Head of caudate nucleus (tissue), 42 donors: ENCODE data around the gene RNU2-1.
"Not testable (repeated sequence)": the region's sequence is repeated elsewhere in the genome, so short reads cannot be mapped to it uniquely, and the experiment has no call there.

Experiments used
- DNase-seq, 42 donors: peaks; one replicate each; pipeline versions ENCODE4 v3.0.0 to v3.0.0-alpha.2; 2020 to 2021; ENCODE audit warnings: mixed read lengths in 7 of 42
- intact Hi-C: fragments of 100-400 bp; cut with DNase I; formaldehyde crosslinking; loops from one replicate; pipeline ENCODE4 v1.15.0; 2022

RNU2-1 gene

GRCh38 chr17:43233877-43234276, at the start of gene RNU2-1:
RNU2-1 (minus strand) TSS chr17:43233977.
- intact Hi-C loops, DNase-seq: not testable (repeated sequence)

- DNase-seq = peak in 1 of 42 donors; percentile 40
- intact Hi-C loops = not testable (repeated sequence)
Observed at GRCh38 chr17:43272914-43273313, 39.1 kb upstream of the RNU2-1 start.

- peak in 6 of 42 donors; percentile 0 to 14 (median 2) for DNase-seq
- intact Hi-C loops = not testable (repeated sequence)
Observed at GRCh38 chr17:43272483-43272882, 38.7 kb upstream of the RNU2-1 start.

- intact Hi-C loops = not testable (repeated sequence)
Observed at GRCh38 chr17:43270552-43271504, 37.1 kb upstream of the RNU2-1 start.

GRCh38 chr17:43246456-43246855, 12.7 kb upstream of the RNU2-1 start:
- DNase-seq, intact Hi-C loops: not testable (repeated sequence)

More at GRCh38 chr17:43270552-43271504, 37.1 kb upstream of the RNU2-1 start:
- DNase-seq = not testable (repeated sequence)

GRCh38 chr17:43240596-43241352, 7.0 kb upstream of the RNU2-1 start:
- intact Hi-C loops, DNase-seq: not testable (repeated sequence)

GRCh38 chr17:43239597-43239996, 5.8 kb upstream of the RNU2-1 start:
- DNase-seq, intact Hi-C loops: not testable (repeated sequence)

GRCh38 chr17:43233263-43233662, 514 bp downstream of the RNU2-1 start:
- DNase-seq, intact Hi-C loops: not testable (repeated sequence)

GRCh38 chr17:43232021-43232699, 1.6 kb downstream of the RNU2-1 start:
- intact Hi-C loops = not testable (repeated sequence)
- peak in 33 of 42 donors; percentile 15 to 80 (median 54) for DNase-seq

GRCh38 chr17:43231205-43232020, 2.4 kb downstream of the RNU2-1 start:
- DNase-seq = peak in 6 of 42 donors; percentile 4 to 35 (median 18)
- intact Hi-C loops = not testable (repeated sequence)

GRCh38 chr17:43228020-43228782, 5.6 kb downstream of the RNU2-1 start, which contains the start of gene CCDC200:
CCDC200 (minus strand) TSS chr17:43228623; CDS start chr17:43228554, 69 bp downstream.
- intact Hi-C loops = not testable (repeated sequence)

GRCh38 chr17:43226393-43226792, 7.4 kb downstream of the RNU2-1 start:
- intact Hi-C loops = no loop called here
- DNase-seq = peak in 3 of 42 donors; percentile 7 to 14 (median 13)

More at GRCh38 chr17:43228020-43228782, 5.6 kb downstream of the RNU2-1 start, which contains the start of gene CCDC200:
- DNase-seq = not testable (repeated sequence)

GRCh38 chr17:43224146-43224705, 9.6 kb downstream of the RNU2-1 start:
- intact Hi-C loops = no loop called here

GRCh38 chr17:43220511-43221125, 13.2 kb downstream of the RNU2-1 start:
- peak in 4 of 42 donors; percentile 3 to 30 (median 16) for DNase-seq
- intact Hi-C loops = no loop called here

More at GRCh38 chr17:43224146-43224705, 9.6 kb downstream of the RNU2-1 start:
- peak in 5 of 42 donors; percentile 4 to 27 (median 17) for DNase-seq

GRCh38 chr17:43219746-43220380, 13.9 kb downstream of the RNU2-1 start:
- peak in 5 of 42 donors; percentile 4 to 37 (median 17) for DNase-seq
- intact Hi-C loops = no loop called here

- DNase-seq = peak in 3 of 42 donors; percentile 2 to 28 (median 15)
- intact Hi-C loops = no loop called here
Observed at GRCh38 chr17:43219001-43219400, 14.8 kb downstream of the RNU2-1 start.
